ENCODE results near the gene LLGL1.

DNA sequence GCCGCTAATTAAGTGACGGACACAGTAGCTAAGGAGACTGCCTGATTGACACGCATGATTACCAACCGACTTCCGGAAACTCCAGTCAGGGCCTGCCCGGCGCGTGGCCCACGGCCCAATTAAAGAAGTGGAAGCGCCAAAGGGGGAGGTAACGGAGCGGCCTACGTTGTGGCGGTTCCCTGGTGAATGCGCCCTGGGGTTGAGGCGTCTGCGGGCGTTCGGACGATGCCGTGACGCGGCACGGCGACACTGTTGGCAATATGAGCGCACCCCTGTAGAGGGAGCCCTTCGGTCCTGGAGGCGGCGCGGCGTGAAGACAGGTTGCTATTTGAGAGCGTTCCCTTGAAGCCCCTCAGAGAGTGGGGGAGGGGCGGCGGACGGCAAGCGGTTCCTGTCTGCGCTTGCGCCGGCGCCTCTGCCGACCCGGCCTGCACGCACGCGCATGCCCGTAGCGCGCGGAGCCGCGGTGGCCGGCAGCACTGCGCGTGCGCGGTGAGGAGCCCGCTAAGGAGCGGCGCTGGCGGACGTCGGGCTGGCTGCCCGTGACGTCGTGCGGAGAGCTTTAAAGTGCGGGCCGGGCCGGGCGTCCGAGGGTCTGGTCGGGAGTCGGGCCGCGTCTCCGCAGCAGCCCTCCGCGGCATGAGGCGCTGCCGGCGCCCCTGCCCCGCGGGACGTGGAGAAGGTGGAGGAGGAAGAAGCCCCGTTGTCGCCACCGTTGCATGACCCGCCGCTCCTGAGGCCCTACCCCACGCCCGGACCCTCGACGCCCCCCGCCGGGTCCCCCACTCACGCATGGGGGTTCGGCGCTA lies 41.9 kb upstream of the LLGL1 start, which contains the start of gene ALKBH5:
- TF ChIP-seq RARB (CRISPR knock-in tag; IDR thresholded peaks at IDR 0.05) (no peak), OSR1 (CRISPR knock-in tag; IDR thresholded peaks at IDR 0.05) (no peak), TOX (CRISPR knock-in tag; IDR thresholded peaks at IDR 0.05; ENCODE audit: borderline replicate concordance) (no peak), PPARA (CRISPR knock-in tag; IDR thresholded peaks at IDR 0.05; ENCODE audit: borderline replicate concordance) (no peak), CSDC2 (CRISPR knock-in tag; IDR thresholded peaks at IDR 0.05) (no peak), BACH2 (CRISPR knock-in tag; IDR thresholded peaks at IDR 0.05; ENCODE audit: borderline replicate concordance) (no peak), ARNTL (CRISPR knock-in tag; IDR thresholded peaks at IDR 0.05; ENCODE audit: borderline replicate concordance, low read depth) (no peak)
- TF ChIP-seq, protein P1, sequence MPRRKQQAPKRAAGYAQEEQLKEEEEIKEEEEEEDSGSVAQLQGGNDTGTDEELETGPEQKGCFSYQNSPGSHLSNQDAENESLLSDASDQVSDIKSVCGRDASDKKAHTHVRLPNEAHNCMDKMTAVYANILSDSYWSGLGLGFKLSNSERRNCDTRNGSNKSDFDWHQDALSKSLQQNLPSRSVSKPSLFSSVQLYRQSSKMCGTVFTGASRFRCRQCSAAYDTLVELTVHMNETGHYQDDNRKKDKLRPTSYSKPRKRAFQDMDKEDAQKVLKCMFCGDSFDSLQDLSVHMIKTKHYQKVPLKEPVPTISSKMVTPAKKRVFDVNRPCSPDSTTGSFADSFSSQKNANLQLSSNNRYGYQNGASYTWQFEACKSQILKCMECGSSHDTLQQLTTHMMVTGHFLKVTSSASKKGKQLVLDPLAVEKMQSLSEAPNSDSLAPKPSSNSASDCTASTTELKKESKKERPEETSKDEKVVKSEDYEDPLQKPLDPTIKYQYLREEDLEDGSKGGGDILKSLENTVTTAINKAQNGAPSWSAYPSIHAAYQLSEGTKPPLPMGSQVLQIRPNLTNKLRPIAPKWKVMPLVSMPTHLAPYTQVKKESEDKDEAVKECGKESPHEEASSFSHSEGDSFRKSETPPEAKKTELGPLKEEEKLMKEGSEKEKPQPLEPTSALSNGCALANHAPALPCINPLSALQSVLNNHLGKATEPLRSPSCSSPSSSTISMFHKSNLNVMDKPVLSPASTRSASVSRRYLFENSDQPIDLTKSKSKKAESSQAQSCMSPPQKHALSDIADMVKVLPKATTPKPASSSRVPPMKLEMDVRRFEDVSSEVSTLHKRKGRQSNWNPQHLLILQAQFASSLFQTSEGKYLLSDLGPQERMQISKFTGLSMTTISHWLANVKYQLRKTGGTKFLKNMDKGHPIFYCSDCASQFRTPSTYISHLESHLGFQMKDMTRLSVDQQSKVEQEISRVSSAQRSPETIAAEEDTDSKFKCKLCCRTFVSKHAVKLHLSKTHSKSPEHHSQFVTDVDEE (CRISPR knock-in tag; IDR thresholded peaks at IDR 0.05): no peak
- TF ChIP-seq, protein P2, sequence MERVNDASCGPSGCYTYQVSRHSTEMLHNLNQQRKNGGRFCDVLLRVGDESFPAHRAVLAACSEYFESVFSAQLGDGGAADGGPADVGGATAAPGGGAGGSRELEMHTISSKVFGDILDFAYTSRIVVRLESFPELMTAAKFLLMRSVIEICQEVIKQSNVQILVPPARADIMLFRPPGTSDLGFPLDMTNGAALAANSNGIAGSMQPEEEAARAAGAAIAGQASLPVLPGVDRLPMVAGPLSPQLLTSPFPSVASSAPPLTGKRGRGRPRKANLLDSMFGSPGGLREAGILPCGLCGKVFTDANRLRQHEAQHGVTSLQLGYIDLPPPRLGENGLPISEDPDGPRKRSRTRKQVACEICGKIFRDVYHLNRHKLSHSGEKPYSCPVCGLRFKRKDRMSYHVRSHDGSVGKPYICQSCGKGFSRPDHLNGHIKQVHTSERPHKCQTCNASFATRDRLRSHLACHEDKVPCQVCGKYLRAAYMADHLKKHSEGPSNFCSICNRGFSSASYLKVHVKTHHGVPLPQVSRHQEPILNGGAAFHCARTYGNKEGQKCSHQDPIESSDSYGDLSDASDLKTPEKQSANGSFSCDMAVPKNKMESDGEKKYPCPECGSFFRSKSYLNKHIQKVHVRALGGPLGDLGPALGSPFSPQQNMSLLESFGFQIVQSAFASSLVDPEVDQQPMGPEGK (CRISPR knock-in tag; IDR thresholded peaks at IDR 0.05; ENCODE audit: borderline replicate concordance): no peak
- TF ChIP-seq, protein P3, sequence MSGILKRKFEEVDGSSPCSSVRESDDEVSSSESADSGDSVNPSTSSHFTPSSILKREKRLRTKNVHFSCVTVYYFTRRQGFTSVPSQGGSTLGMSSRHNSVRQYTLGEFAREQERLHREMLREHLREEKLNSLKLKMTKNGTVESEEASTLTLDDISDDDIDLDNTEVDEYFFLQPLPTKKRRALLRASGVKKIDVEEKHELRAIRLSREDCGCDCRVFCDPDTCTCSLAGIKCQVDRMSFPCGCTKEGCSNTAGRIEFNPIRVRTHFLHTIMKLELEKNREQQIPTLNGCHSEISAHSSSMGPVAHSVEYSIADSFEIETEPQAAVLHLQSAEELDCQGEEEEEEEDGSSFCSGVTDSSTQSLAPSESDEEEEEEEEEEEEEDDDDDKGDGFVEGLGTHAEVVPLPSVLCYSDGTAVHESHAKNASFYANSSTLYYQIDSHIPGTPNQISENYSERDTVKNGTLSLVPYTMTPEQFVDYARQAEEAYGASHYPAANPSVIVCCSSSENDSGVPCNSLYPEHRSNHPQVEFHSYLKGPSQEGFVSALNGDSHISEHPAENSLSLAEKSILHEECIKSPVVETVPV (CRISPR knock-in tag; IDR thresholded peaks at IDR 0.05): no peak
- TF ChIP-seq, protein P4, sequence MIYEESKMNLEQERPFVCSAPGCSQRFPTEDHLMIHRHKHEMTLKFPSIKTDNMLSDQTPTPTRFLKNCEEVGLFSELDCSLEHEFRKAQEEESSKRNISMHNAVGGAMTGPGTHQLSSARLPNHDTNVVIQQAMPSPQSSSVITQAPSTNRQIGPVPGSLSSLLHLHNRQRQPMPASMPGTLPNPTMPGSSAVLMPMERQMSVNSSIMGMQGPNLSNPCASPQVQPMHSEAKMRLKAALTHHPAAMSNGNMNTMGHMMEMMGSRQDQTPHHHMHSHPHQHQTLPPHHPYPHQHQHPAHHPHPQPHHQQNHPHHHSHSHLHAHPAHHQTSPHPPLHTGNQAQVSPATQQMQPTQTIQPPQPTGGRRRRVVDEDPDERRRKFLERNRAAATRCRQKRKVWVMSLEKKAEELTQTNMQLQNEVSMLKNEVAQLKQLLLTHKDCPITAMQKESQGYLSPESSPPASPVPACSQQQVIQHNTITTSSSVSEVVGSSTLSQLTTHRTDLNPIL (CRISPR knock-in tag; IDR thresholded peaks at IDR 0.05; ENCODE audit: low read depth): no peak
